HEK293 (cell line): Measurements from ENCODE around the gene UBE2D2.

Experiments used
- CTCF ChIA-PET: fragments of 350-600 bp; formaldehyde crosslinking; extraction: SDS; loops from one replicate; lab custom pipeline; 2021; ENCODE audit warnings: antibody characterized with exemption; lab: Yijun Ruan, JAX
- POLR2A ChIA-PET: fragments of 300-600 bp; formaldehyde crosslinking; extraction: SDS; loops from one replicate; lab custom pipeline; 2020; ENCODE audit warnings: antibody characterized with exemption, inconsistent platforms; lab: Yijun Ruan, JAX
- H3K27ac ChIP-seq: fragments of 200-500 bp; sonication (Bioruptor generic); 2 replicates; pipeline ENCODE4 v1.5.1; 2014; ENCODE audit warnings: low read depth, low read length, control low read depth, inconsistent platforms; ENCODE audit errors: extremely low read depth
- H3K36me3 ChIP-seq, 2 experiments: fragments of 200-500 bp in 1 of 2; sonication (Bioruptor generic) in 1 of 2; 1 replicate in 1 of 2; 2 replicates in 1 of 2; pipeline ENCODE4 v1.5.1; 2014 to 2017; ENCODE audit warnings: inconsistent platforms in 2 of 2, low read length in 2 of 2; ENCODE audit not compliant: control insufficient read depth in 2 of 2, insufficient read depth in 1 of 2
- H3K4me1 ChIP-seq: fragments of 200-500 bp; sonication (Bioruptor generic); 2 replicates; pipeline ENCODE4 v1.5.1; 2014; ENCODE audit warnings: mild to moderate bottlenecking, low read length, inconsistent platforms; ENCODE audit not compliant: control insufficient read depth, insufficient read depth
- H3K4me3 ChIP-seq: 2 replicates; pipeline ENCODE4 v1.5.1; 2011; ENCODE audit warnings: low read depth, mild to moderate bottlenecking, control low read depth, low read length, moderate library complexity
- H3K9me3 ChIP-seq: fragments of 200-500 bp; sonication (Bioruptor generic); 2 replicates; pipeline ENCODE4 v1.5.1; 2014; ENCODE audit warnings: low read depth, low read length, inconsistent platforms; ENCODE audit not compliant: control insufficient read depth, insufficient read depth
- EGR2 ChIP-seq: fragments of 450-650 bp; formaldehyde crosslinking; IDR thresholded peaks from 2 replicates; pipeline ENCODE4 v1.5.1; 2016; ENCODE audit warnings: low read depth, missing biosample characterization, missing genetic modification characterization
- HIC1 ChIP-seq: fragments of 450-650 bp; formaldehyde crosslinking; IDR thresholded peaks from 2 replicates; pipeline ENCODE4 v1.5.1; 2016; ENCODE audit warnings: missing biosample characterization, missing genetic modification characterization
- MZF1 ChIP-seq: fragments of 450-650 bp; formaldehyde crosslinking; IDR thresholded peaks from 2 replicates; pipeline ENCODE4 v1.5.1; 2017; ENCODE audit warnings: missing biosample characterization, missing genetic modification characterization, borderline replicate concordance
- PATZ1 ChIP-seq: fragments of 450-650 bp; formaldehyde crosslinking; IDR thresholded peaks from 2 replicates; pipeline ENCODE4 v1.5.1; 2016; ENCODE audit warnings: missing biosample characterization, missing genetic modification characterization
- ZBTB17 ChIP-seq: fragments of 450-650 bp; formaldehyde crosslinking; IDR thresholded peaks from 2 replicates; pipeline ENCODE4 v1.5.1; 2016; ENCODE audit warnings: missing biosample characterization, missing genetic modification characterization
- ZFHX2 ChIP-seq: fragments of 450-650 bp; formaldehyde crosslinking; conservative IDR thresholded peaks from 2 replicates; pipeline ENCODE4 v1.5.1; 2016; ENCODE audit warnings: missing biosample characterization, missing genetic modification characterization
- ZNF10 ChIP-seq: fragments of 450-650 bp; formaldehyde crosslinking; IDR thresholded peaks from 2 replicates; pipeline ENCODE4 v1.5.1; 2017; ENCODE audit warnings: missing biosample characterization, missing genetic modification characterization
- ZNF112 ChIP-seq: fragments of 450-650 bp; formaldehyde crosslinking; IDR thresholded peaks from 2 replicates; pipeline ENCODE4 v1.5.0; 2017; ENCODE audit warnings: missing biosample characterization, missing genetic modification characterization
- ZNF211 ChIP-seq: fragments of 450-650 bp; formaldehyde crosslinking; IDR thresholded peaks from 2 replicates; pipeline ENCODE4 v1.5.1; 2016; ENCODE audit warnings: low read depth, missing biosample characterization, missing genetic modification characterization
- ZNF214 ChIP-seq: fragments of 450-650 bp; formaldehyde crosslinking; IDR thresholded peaks from 2 replicates; pipeline ENCODE4 v1.5.1; 2017; ENCODE audit warnings: missing biosample characterization, mild to moderate bottlenecking, missing genetic modification characterization, borderline replicate concordance
- ZNF221 ChIP-seq: fragments of 450-650 bp; formaldehyde crosslinking; IDR thresholded peaks from 2 replicates; pipeline ENCODE4 v1.5.1; 2017; ENCODE audit warnings: missing biosample characterization, missing genetic modification characterization, borderline replicate concordance
- ZNF302 ChIP-seq: fragments of 450-650 bp; formaldehyde crosslinking; IDR thresholded peaks from 2 replicates; pipeline ENCODE4 v1.5.1; 2016; ENCODE audit warnings: missing biosample characterization, missing genetic modification characterization, low read depth
- ZNF335 ChIP-seq: fragments of 450-650 bp; formaldehyde crosslinking; conservative IDR thresholded peaks from 2 replicates; pipeline ENCODE4 v1.5.1; 2016; ENCODE audit warnings: missing biosample characterization, missing genetic modification characterization
- ZNF341 ChIP-seq: fragments of 450-650 bp; formaldehyde crosslinking; IDR thresholded peaks from 2 replicates; pipeline ENCODE4; 2016; ENCODE audit warnings: low read depth, missing biosample characterization, missing genetic modification characterization
- ZNF394 ChIP-seq: fragments of 450-650 bp; formaldehyde crosslinking; IDR thresholded peaks from 2 replicates; pipeline ENCODE4 v1.5.1; 2016; ENCODE audit warnings: missing biosample characterization, missing genetic modification characterization, mild to moderate bottlenecking, moderate library complexity, borderline replicate concordance
- ZNF600 ChIP-seq: fragments of 450-650 bp; formaldehyde crosslinking; IDR thresholded peaks from 2 replicates; pipeline ENCODE4 v1.5.1; 2016; ENCODE audit warnings: missing biosample characterization, missing genetic modification characterization
- ZNF670 ChIP-seq: fragments of 450-650 bp; formaldehyde crosslinking; IDR thresholded peaks from 2 replicates; pipeline ENCODE4 v1.5.1; 2016; ENCODE audit warnings: missing biosample characterization, missing genetic modification characterization, low read depth

Gene UBE2D2

GRCh38 chr5:139659695-139660101, 98.6 kb downstream of the UBE2D2 start:
- no peak overlapping the region for H3K27ac ChIP-seq
- no peaks in the 10 kb centered on the region for H3K36me3 ChIP-seq
- H3K9me3 ChIP-seq = no peaks in the 10 kb centered on the region
- CTCF ChIA-PET = interaction anchor here (0.8 kb wide), 1 partner anchor 127 kb away, joined by 3 read pairs; no protein-coding TSS in a partner anchor
- POLR2A ChIA-PET = interaction anchor here (0.7 to 1.7 kb wide), 2 partner anchors 9 to 12 kb away, joined by 3 to 11 read pairs; partner anchors contain the start of gene CXXC5
- H3K4me3 ChIP-seq = no peak overlapping the region
- TF ChIP-seq ZNF670 (tag by site-specific recombination) (no peak), ZNF112 (no peak), PATZ1 (tag by site-specific recombination) (0 out of 2 replicates have a peak, but pooled peaks have one; percentile 10), ZNF341 (peak; percentile 89), ZNF211 (tag by site-specific recombination) (no peak)
- TF ChIP-seq, all 188 proteins: peak for 2
- H3K4me1 ChIP-seq = no peaks in the 10 kb centered on the region

- POLR2A ChIA-PET = interaction anchor here (0.5 to 1.7 kb wide), 8 partner anchors 9 to 1311 kb away, joined by 3 to 11 read pairs (median 4); partner anchors contain the start of gene CXXC5
- Histone ChIP-seq H3K36me3 (no peaks in the 10 kb centered on the region), H3K4me1 (no peaks in the 10 kb centered on the region), H3K4me3 (no peak overlapping the region), H3K27ac (no peak overlapping the region)
- CTCF ChIA-PET = interaction anchor here (0.6 to 3.1 kb wide), 4 partner anchors 10 to 557 kb away, joined by 3 to 8 read pairs (median 4); no protein-coding TSS in a partner anchor
- TF ChIP-seq ZNF335 (tag by site-specific recombination) = no peak
- TF ChIP-seq, all 188 proteins: peak for 0
- H3K9me3 ChIP-seq = no peaks in the 10 kb centered on the region
These were observed 99.2 kb downstream of the UBE2D2 start for GRCh38 chr5:139660105-139660922.

- Histone ChIP-seq H3K4me1 (no peaks in the 10 kb centered on the region), H3K36me3 (no peaks in the 10 kb centered on the region), H3K9me3 (no peaks in the 10 kb centered on the region), H3K27ac (peak overlapping the region; percentile 36; the same call in 1 of the 2 replicates), H3K4me3 (no peak overlapping the region; the same call in 1 of the 2 replicates)
- no peak for TF ChIP-seq MZF1 (tag by site-specific recombination)
- TF ChIP-seq ZNF600 = 0 out of 2 replicates have a peak, but pooled peaks have one; percentile 23
- TF ChIP-seq ZFHX2 (tag by site-specific recombination) = peak; percentile 63
- TF ChIP-seq EGR2 = peak; percentile 49
- TF ChIP-seq HIC1 = 0 out of 2 replicates have a peak, but pooled peaks have one; percentile 25
- no peak for TF ChIP-seq ZNF394 (tag by site-specific recombination)
- no peak for TF ChIP-seq ZNF10 (tag by site-specific recombination)
- no peak for TF ChIP-seq ZNF221 (tag by site-specific recombination)
- no peak for TF ChIP-seq ZNF302 (tag by site-specific recombination)
- TF ChIP-seq ZBTB17 (tag by site-specific recombination) = no peak
- TF ChIP-seq ZNF214 (tag by site-specific recombination) = no peak
- ChIA-PET CTCF (interaction anchor here (0.6 to 3.1 kb wide), 6 partner anchors 9 to 1439 kb away, joined by 3 to 8 read pairs (median 4); no protein-coding TSS in a partner anchor), POLR2A (interaction anchor here (1.0 to 1.7 kb wide), 5 partner anchors 10 to 100 kb away, joined by 3 to 11 read pairs (median 4); partner anchors contain the start of gene CXXC5)
These were observed 100.0 kb downstream of the UBE2D2 start for GRCh38 chr5:139660923-139661814.
